ENCODE measurements around the gene RHPN2. TPM values are rescaled to one million over a fixed set of nuclear protein-coding genes. Genes with fewer than 3 reads are reported as not detected.
"Not testable (repeated sequence)": the region's sequence is repeated elsewhere in the genome, so short reads cannot be mapped to it uniquely, and the experiment has no call there.

Gene RHPN2
- total RNA-seq, 1 experiment from 2014 or later = 23.9 TPM

DNA sequence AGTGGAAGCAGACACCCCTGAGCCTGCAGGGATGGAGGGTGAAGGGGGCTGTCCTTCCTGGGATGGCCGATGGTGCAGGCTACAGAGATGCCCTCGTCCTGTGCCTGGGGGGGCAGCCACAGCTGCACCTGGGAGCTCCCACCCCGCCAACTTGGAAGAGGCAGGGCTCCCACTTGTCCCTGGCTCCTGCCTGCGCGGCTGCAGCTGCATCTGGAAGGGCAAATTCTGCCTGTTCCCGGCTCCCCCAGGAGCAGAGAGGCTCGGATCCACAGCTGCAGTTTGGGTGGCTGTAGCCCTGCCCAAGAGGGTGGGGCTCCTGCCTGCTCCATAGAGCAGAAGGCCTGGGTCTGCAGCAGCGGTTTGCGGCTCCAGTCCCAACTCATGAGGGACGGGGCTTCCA is 95.1 kb downstream of the RHPN2 start:
- no peak for DNase-seq (ENCODE audit: low read depth, low spot score)
- in situ Hi-C loops (cut with HindIII; ENCODE audit: low pct_unique_long_range_greater_than_20kb, low sequenced_read_pairs) = no loop called here

DNA sequence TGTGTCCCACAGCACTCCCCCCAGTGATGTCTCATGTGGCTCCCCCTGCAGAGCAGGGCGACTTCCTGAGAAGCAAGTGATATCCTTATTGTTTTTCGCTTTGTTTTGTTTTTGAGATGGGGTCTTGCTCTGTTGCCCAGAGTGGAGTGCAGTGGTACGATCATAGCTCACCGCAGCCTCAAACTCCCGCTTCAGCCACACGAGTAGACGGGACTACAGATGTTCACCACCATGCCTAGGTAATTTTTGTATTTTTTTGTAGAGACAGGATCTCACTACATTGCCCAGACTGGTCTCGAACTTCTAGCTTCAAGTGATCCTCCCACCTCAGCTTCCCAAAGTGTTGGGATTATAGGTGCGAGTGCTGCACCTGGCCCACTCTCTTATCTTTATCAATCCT is 97.9 kb downstream of the RHPN2 start:
- DNase-seq (ENCODE audit: low read depth, low spot score) = no peak
- in situ Hi-C loops (cut with HindIII; ENCODE audit: low pct_unique_long_range_greater_than_20kb, low sequenced_read_pairs) = no loop called here

- in situ Hi-C loops (cut with HindIII; ENCODE audit: low pct_unique_long_range_greater_than_20kb, low sequenced_read_pairs) = no loop called here
- DNase-seq (ENCODE audit: low read depth, low spot score) = no peak
These were observed 119.4 kb downstream of the RHPN2 start for GRCh38 chr19:32945260-32945659.

DNA sequence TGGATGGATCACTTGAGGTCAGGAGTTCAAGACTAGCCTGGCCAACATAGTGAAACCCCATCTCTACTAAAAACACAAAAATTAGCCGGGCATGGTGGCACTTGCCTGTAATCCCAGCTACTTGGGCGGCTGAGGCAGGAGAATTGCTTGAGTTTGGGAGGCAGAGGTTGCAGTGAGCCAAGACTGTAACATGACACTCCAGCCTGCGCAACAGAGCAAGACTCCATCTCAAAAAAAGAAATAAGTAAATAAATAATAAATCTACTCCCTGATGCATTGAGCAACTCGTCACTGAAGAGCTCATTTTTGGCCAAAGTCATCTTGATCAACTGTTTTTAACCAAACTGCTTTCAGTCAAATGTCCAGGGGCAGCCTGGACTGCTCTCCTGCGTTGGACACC is 123.4 kb downstream of the RHPN2 start:
- DNase-seq (ENCODE audit: low read depth, low spot score); in situ Hi-C loops (cut with HindIII; ENCODE audit: low pct_unique_long_range_greater_than_20kb, low sequenced_read_pairs): not testable (repeated sequence)

- no peak for DNase-seq (ENCODE audit: low read depth, low spot score)
- in situ Hi-C loops (cut with HindIII; ENCODE audit: low pct_unique_long_range_greater_than_20kb, low sequenced_read_pairs) = no loop called here
These were observed 128.6 kb downstream of the RHPN2 start for GRCh38 chr19:32936065-32936464.

DNA sequence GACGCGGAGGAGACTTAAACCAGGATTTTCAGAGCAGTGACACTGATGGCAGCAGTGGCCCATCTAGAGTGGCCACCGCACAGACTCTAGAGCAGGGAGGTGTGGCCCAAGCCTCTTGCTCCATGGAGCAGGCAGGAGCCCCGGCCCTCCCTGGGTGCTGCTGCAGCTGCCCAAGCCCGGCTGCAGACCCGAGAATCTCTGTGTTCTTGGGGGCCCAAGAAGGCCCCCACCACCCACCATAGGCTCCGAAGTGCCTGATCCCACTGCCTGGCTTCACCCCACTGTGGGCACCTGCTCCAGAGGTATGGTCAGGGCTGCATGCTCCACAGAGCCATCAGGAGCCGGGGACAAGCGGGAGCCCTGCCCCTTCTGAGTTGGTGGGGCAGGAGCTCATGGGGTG is 129.1 kb downstream of the RHPN2 start:
- no peak for DNase-seq (ENCODE audit: low read depth, low spot score)
- in situ Hi-C loops (cut with HindIII; ENCODE audit: low pct_unique_long_range_greater_than_20kb, low sequenced_read_pairs) = no loop called here

DNA sequence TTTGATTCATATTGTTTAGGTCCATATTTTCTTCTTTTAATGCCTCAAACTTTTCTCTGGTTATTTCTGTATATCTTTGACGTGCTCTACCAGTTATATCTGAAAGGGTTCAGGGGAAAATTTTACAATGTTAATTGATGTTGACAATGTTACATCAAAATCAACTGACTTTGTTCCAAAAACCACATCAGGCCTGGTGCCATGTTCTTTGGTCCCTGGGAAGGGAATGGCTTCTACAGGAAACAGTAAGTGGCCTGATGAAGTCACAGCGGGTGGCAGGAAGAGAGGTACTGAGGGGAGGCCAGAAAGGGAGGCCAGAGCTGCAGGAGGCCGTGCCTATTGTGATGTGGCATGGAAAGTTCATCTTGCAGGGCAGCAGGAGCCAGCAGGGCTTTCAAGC is 131.1 kb downstream of the RHPN2 start:
- in situ Hi-C loops (cut with HindIII; ENCODE audit: low pct_unique_long_range_greater_than_20kb, low sequenced_read_pairs) = no loop called here
- DNase-seq (ENCODE audit: low read depth, low spot score) = no peak

GRCh38 chr19:32930567-32930966 is 134.1 kb downstream of the RHPN2 start:
- no peak for DNase-seq (ENCODE audit: low read depth, low spot score)
- in situ Hi-C loops (cut with HindIII; ENCODE audit: low pct_unique_long_range_greater_than_20kb, low sequenced_read_pairs) = no loop called here

DNA sequence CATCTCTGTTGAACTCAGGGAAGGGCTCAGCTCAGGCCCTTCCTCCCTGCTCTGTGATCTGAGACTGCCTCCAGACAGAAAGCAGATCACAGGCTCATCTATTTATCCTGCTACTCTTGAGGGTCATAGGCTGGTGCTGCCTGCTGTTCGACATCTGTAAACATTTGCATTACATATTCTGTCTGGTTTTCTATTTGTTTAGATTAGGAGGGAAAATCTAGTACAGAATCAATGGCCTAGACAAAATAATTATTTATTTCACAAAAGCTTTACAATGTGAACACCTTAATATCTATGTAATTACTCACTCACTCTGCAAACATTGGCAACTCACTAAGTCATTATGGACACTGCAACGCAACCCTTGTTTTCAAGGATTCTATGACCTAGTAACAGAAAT is 135.9 kb downstream of the RHPN2 start:
- DNase-seq (ENCODE audit: low read depth, low spot score) = no peak
- in situ Hi-C loops (cut with HindIII; ENCODE audit: low pct_unique_long_range_greater_than_20kb, low sequenced_read_pairs) = no loop called here

Small RNA genes lying within 50 kb of the gene (small RNA-seq; reads per million reads assigned to genes)
- gene AC008521.1 (0 reads per million in 2 experiments), gene AC008521.2 (0 reads per million in 2 experiments)

Other genes starting within 250 kb of the RHPN2 start
- 0.18 TPM in 1 of 2 replicates, not detected in the other for gene SLC7A9, start 195.1 kb downstream of the RHPN2 start, total RNA-seq (2014; rRNA removed; shearing (Covaris generic))
- gene CEP89, start 92.9 kb downstream of the RHPN2 start, total RNA-seq (2014; rRNA removed; shearing (Covaris generic)) = 4.8 and 7.3 TPM in 2 replicates
- 4.6 and 6.4 TPM in 2 replicates for gene FAAP24, start 92.6 kb downstream of the RHPN2 start, total RNA-seq (2014; rRNA removed; shearing (Covaris generic))
- gene GPATCH1, start 16.3 kb upstream of the RHPN2 start, total RNA-seq (2014; rRNA removed; shearing (Covaris generic)) = 6.8 and 9.2 TPM in 2 replicates
- gene WDR88, start 67.2 kb upstream of the RHPN2 start, total RNA-seq (2014; rRNA removed; shearing (Covaris generic)) = not detected in 2 replicates
- 27.7 and 30.2 TPM in 2 replicates for gene LRP3, start 129.4 kb upstream of the RHPN2 start, total RNA-seq (2014; rRNA removed; shearing (Covaris generic))
- gene SLC7A10, start 161.0 kb upstream of the RHPN2 start, total RNA-seq (2014; rRNA removed; shearing (Covaris generic)) = not detected in 2 replicates
- 2.4 and 2.5 TPM in 2 replicates for gene CEBPA, start 237.6 kb upstream of the RHPN2 start, total RNA-seq (2014; rRNA removed; shearing (Covaris generic))